Mucosa of descending colon (tissue), 3 donors: ENCODE results near the gene ABR. TPM values are rescaled to one million over a fixed set of nuclear protein-coding genes. Genes with fewer than 3 reads are reported as not detected.

Experiments
- ATAC-seq: fragments of 200-7000 bp; cut with Tn5 transposase; one replicate; pipeline ENCODE4 v1.9.1; 2020; ENCODE audit warnings: mild to moderate bottlenecking, moderate library complexity
- DNase-seq, 3 donors: peaks; one replicate each; pipeline ENCODE4 v3.0.0-alpha.2; 2020
- H3K36me3 ChIP-seq: fragments of 200-600 bp; one replicate; pipeline ENCODE4 v1.8.0; 2021; ENCODE audit warnings: low read depth, mild to moderate bottlenecking
- H3K4me1 ChIP-seq: fragments of 200-600 bp; one replicate; pipeline ENCODE4 v1.8.0; 2021; ENCODE audit warnings: low read depth, mild to moderate bottlenecking
- H3K4me3 ChIP-seq: fragments of 200-600 bp; one replicate; pipeline ENCODE4 v1.8.0; 2021; ENCODE audit warnings: mild to moderate bottlenecking
- H3K9me3 ChIP-seq: fragments of 200-600 bp; one replicate; pipeline ENCODE4 v1.8.0; 2021; ENCODE audit warnings: mild to moderate bottlenecking
- intact Hi-C, 2 donors: fragments of 100-400 bp; cut with DNase I in 1 of 2; cut with micrococcal nuclease in 1 of 2; formaldehyde crosslinking; loops; one replicate each; pipeline versions ENCODE4 v1.11.0 to v1.11.1; 2022; cut with DNase I, micrococcal nuclease
- total RNA-seq, 3 donors: library from RNA; stranded (reverse); fragmentation: NEBNext Ultra II Directional in 2 of 3; extraction: Animal tissue kit (Norgen Biotek cat#: 25700) in 2 of 3; gene quantifications; one replicate each; pipeline versions ENCODE4 v1.2.1 to v1.2.4, GENCODE V29; 2021 to 2023
- TF ChIP-seq, protein P1 (sequence below): fragments of 200-600 bp; IDR thresholded peaks from one replicate; pipeline ENCODE4 v1.8.0; 2022; ENCODE audit warnings: antibody characterized with exemption, mild to moderate bottlenecking
- donor health status: DM: no; HTN: no; CAD: no; lungs with moderate emphysema.
- donor health status: DM: no; HTN: no; CAD: no.
- donor health status: DM: no; HTN: yes; CAD: no.

ABR gene
- total RNA-seq, 3 donors from 2014 or later, result 257 to 470 (median 292) TPM

DNA sequence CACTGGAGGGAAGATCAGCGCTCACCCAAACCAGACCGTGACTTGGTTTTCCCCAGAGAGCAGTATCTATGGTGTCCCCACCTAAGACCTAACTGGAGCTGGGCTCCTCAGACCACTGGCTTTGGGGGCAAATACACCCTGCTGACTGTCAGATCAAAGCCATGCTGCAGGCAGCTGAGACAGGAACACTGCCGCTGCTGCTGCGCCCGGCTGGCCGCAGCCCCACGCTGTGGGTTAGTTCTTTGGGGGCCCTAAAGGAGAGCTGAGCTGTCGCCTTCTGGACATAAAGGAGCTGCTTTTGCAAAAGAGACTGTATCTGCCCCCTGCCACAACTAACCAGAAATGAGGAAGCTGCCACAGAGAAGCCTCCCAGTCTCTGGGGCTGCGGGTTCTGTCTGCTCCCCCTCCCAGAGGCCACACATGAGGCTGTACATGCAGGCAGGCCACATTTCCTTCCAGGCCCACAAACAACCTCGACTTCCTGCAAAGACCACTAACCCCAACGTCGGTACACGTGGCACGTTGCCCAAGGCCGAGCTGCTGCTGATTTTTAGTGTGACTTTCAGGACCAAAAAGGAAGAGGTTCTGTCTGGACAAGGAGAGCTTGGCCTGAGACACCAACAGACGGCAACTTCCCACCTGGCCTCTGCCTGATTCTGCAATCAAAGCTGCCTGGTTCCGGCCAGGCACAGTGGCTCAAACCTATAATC, 18.2 kb upstream of the ABR start:
- TF ChIP-seq, protein P1, sequence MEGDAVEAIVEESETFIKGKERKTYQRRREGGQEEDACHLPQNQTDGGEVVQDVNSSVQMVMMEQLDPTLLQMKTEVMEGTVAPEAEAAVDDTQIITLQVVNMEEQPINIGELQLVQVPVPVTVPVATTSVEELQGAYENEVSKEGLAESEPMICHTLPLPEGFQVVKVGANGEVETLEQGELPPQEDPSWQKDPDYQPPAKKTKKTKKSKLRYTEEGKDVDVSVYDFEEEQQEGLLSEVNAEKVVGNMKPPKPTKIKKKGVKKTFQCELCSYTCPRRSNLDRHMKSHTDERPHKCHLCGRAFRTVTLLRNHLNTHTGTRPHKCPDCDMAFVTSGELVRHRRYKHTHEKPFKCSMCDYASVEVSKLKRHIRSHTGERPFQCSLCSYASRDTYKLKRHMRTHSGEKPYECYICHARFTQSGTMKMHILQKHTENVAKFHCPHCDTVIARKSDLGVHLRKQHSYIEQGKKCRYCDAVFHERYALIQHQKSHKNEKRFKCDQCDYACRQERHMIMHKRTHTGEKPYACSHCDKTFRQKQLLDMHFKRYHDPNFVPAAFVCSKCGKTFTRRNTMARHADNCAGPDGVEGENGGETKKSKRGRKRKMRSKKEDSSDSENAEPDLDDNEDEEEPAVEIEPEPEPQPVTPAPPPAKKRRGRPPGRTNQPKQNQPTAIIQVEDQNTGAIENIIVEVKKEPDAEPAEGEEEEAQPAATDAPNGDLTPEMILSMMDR, result no peak
- Histone ChIP-seq H3K36me3 (no peaks in the 10 kb centered on the region), H3K4me1 (peaks cover 18% of the 10 kb centered on the region), H3K9me3 (no peaks in the 10 kb centered on the region), H3K4me3 (no peak overlapping the region)
- peak; percentile 76 to 91 (median 77) for DNase-seq
- peak; percentile 79 for ATAC-seq
- intact Hi-C loops, result no loop called here

- intact Hi-C loops, result no loop called here
- no peaks in the 10 kb centered on the region for H3K36me3 ChIP-seq
- DNase-seq (peak in 2 of 3 donors; percentile 48 to 59), ATAC-seq (peak; percentile 36)
- H3K4me1 ChIP-seq, result peaks cover 18% of the 10 kb centered on the region
- no peak overlapping the region for H3K4me3 ChIP-seq
- no peaks in the 10 kb centered on the region for H3K9me3 ChIP-seq
- TF ChIP-seq, protein P1, result no peak
Observed at GRCh38 chr17:1197379-1197778, 17.6 kb upstream of the ABR start.

- TF ChIP-seq, protein P1, result no peak
- intact Hi-C loops, result no loop called here
Observed at GRCh38 chr17:1196946-1197345, 17.2 kb upstream of the ABR start.

DNA sequence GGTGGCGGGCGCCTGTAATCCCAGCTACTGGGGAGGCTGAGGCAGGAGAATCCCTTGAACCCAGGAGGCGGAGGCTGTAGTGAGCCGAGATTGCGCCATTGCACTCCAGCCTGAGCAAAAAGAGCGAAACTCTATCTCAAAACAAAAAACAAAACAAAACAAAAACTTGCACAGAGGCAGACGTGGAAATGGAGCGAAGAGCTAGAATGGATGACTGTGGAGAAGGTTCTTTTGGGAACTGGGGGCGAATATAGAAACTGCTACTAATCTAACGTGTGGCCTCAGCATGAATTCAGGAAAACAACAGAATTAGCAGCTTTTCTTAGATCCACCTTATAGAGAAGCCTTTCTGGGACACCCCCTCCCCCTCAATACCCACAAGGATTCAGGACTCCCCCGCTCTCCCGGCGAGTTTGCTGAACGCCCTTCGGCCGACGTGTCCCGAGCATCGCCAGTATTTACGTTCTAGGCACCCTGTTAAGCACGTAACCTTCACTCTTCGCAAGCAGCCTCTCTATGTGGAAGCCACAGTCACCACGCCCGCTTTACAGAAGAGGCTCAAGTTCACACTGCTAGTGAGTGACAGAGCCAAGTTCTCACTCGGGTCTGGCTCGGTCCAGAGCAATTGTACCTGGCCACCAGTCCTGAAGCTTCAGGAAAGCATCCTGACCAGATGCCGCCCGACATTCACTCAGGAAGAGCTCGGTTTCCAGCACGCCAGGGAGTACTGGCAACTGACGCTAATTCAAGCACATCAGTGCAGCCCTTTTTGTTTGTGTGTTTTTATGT, 13.3 kb upstream of the ABR start:
- DNase-seq (no peak), ATAC-seq (no peak)
- H3K9me3 ChIP-seq, result no peaks in the 10 kb centered on the region
- intact Hi-C loops, result no loop called here
- H3K36me3 ChIP-seq, result no peaks in the 10 kb centered on the region
- H3K4me3 ChIP-seq, result no peak overlapping the region
- H3K4me1 ChIP-seq, result peaks cover 15% of the 10 kb centered on the region
- TF ChIP-seq, protein P1, result no peak

More at GRCh38 chr17:1196946-1197345, 17.2 kb upstream of the ABR start:
- ATAC-seq (no peak), DNase-seq (peak in 1 of 3 donors; percentile 55)
- Histone ChIP-seq H3K4me3 (no peak overlapping the region), H3K9me3 (no peaks in the 10 kb centered on the region), H3K4me1 (peaks cover 18% of the 10 kb centered on the region), H3K36me3 (no peaks in the 10 kb centered on the region)

GRCh38 chr17:1190751-1191331, 11.1 kb upstream of the ABR start:
- Histone ChIP-seq H3K36me3 (no peaks in the 10 kb centered on the region), H3K4me3 (no peak overlapping the region), H3K4me1 (peaks cover 12% of the 10 kb centered on the region), H3K9me3 (no peaks in the 10 kb centered on the region)
- no peak for ATAC-seq
- intact Hi-C loops, result no loop called here
- TF ChIP-seq, protein P1, result no peak
- peak in 1 of 3 donors; percentile 48 for DNase-seq
